Ascending aorta (tissue), 2 donors: ENCODE measurements around the gene DGKI. TPM values are rescaled to one million over a fixed set of nuclear protein-coding genes. Genes with fewer than 3 reads are reported as not detected.

Source experiments
- DNase-seq, 2 donors: peaks; one replicate each; pipeline ENCODE4 v3.0.0-alpha.2; 2019; ENCODE audit warnings: low spot score in 2 of 2
- H3K27ac ChIP-seq, 2 donors: fragments of 200-600 bp; sonication (generic); one replicate each; pipeline ENCODE4 v1.5.1; 2016 to 2017; ENCODE audit warnings: mild to moderate bottlenecking in 1 of 2
- H3K27me3 ChIP-seq: fragments of 200-600 bp; sonication (generic); one replicate; pipeline ENCODE4 v1.5.1; 2017
- H3K36me3 ChIP-seq, 2 donors: fragments of 200-600 bp; sonication (generic); one replicate each; pipeline ENCODE4 v1.5.1; 2016
- H3K4me1 ChIP-seq, 2 donors: fragments of 200-600 bp; sonication (generic); one replicate each; pipeline ENCODE4 v1.5.1; 2016 to 2017; ENCODE audit warnings: mild to moderate bottlenecking in 1 of 2
- H3K4me3 ChIP-seq, 2 donors: fragments of 200-600 bp; sonication (generic); one replicate each; pipeline ENCODE4 v1.5.1; 2016 to 2017; ENCODE audit warnings: mild to moderate bottlenecking in 1 of 2
- H3K9me3 ChIP-seq, 2 donors: fragments of 200-600 bp; sonication (generic); one replicate each; pipeline ENCODE4 v1.5.1; 2016
- CTCF ChIP-seq, 3 experiments: fragments of 200-600 bp in 2 of 3; fragments of 450-650 bp in 1 of 3; sonication (generic) in 2 of 3; IDR thresholded peaks; one replicate each; pipeline ENCODE4 v1.5.1; 2016 to 2019; ENCODE audit warnings: antibody characterized with exemption in 3 of 3, mild to moderate bottlenecking in 1 of 3, moderate library complexity in 1 of 3
- intact Hi-C: fragments of 100-400 bp; cut with DNase I; formaldehyde crosslinking; loops from one replicate; pipeline ENCODE4 v1.15.1; 2023
- total RNA-seq: library from RNA; depleted of rRNA; stranded (reverse); fragments of >200 nt; gene quantifications from one replicate; pipeline ENCODE4 v1.1.0, GENCODE V29; 2016

Gene DGKI
- total RNA-seq, 1 donor from 2014 or later: 13.4 TPM

DNA sequence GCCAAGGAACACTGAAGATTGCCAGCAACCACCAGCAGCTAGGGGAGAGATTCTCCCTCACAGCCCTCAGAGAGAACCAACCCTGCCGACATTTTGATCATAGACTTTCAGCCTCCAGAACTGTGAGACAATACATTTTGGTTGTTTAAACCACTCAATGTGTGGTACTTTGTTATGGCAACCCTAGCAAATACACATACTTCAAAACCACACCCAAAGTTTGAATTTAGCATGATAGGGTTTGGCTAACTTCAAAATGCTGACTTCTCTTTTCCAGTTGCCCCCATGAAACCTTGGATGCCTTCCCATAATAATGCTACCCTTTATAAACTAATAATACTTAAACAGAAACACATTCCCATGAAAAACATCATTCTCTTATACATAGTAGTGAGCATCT lies 149.8 kb downstream of the DGKI start:
- Histone ChIP-seq H3K9me3 (no peaks in the 10 kb centered on the region), H3K4me3 (no peak overlapping the region), H3K4me1 (peaks cover 0 to 5% of the 10 kb centered on the region in 2 donors), H3K27me3 (no peaks in the 10 kb centered on the region), H3K36me3 (no peaks in the 10 kb centered on the region), H3K27ac (no peak overlapping the region)
- TF ChIP-seq CTCF (IDR thresholded peaks at IDR 0.05): no peak
- no peak for DNase-seq
- intact Hi-C loops: no loop called here

DNA sequence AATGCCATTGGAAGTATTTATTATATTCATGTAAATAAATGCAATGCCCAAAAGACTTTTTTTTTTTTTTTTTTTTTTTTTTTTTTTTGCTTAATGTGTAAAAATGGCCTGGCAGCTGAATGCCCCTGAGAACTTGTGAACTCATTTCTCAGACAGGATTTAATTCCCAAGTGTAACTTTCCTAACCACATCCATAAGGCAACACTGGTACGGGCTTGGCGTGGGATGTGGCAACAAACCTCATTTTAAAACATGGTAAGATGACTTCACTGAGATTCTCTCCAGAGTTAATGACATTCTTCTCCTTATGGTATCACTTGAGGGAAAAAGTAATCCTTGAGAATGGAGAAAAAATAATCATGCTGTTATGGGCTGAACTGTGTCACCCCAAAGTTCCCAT lies 150.4 kb downstream of the DGKI start:
- Histone ChIP-seq H3K4me1 (peaks cover 0 to 5% of the 10 kb centered on the region in 2 donors), H3K36me3 (no peaks in the 10 kb centered on the region), H3K27ac (no peak overlapping the region), H3K4me3 (no peak overlapping the region), H3K9me3 (no peaks in the 10 kb centered on the region), H3K27me3 (no peaks in the 10 kb centered on the region)
- DNase-seq: no peak
- no peak for TF ChIP-seq CTCF (IDR thresholded peaks at IDR 0.05)
- intact Hi-C loops: no loop called here

- H3K4me3 ChIP-seq: no peak overlapping the region
- intact Hi-C loops: no loop called here
- TF ChIP-seq CTCF (IDR thresholded peaks at IDR 0.05): no peak
Observed at GRCh38 chr7:137695942-137696341, 150.8 kb downstream of the DGKI start.

GRCh38 chr7:137695494-137695893 lies 151.3 kb downstream of the DGKI start:
- no peak for TF ChIP-seq CTCF (IDR thresholded peaks at IDR 0.05)
- Histone ChIP-seq H3K9me3 (no peaks in the 10 kb centered on the region), H3K27ac (no peak overlapping the region), H3K4me1 (peaks cover 0 to 5% of the 10 kb centered on the region in 2 donors), H3K27me3 (no peaks in the 10 kb centered on the region), H3K36me3 (no peaks in the 10 kb centered on the region), H3K4me3 (no peak overlapping the region)
- no peak for DNase-seq
- intact Hi-C loops: no loop called here

More at GRCh38 chr7:137695942-137696341, 150.8 kb downstream of the DGKI start:
- no peak for DNase-seq
- peaks cover 0 to 5% of the 10 kb centered on the region in 2 donors for H3K4me1 ChIP-seq
- no peaks in the 10 kb centered on the region for H3K27me3 ChIP-seq
- no peaks in the 10 kb centered on the region for H3K36me3 ChIP-seq
- H3K27ac ChIP-seq: no peak overlapping the region
- no peaks in the 10 kb centered on the region for H3K9me3 ChIP-seq

DNA sequence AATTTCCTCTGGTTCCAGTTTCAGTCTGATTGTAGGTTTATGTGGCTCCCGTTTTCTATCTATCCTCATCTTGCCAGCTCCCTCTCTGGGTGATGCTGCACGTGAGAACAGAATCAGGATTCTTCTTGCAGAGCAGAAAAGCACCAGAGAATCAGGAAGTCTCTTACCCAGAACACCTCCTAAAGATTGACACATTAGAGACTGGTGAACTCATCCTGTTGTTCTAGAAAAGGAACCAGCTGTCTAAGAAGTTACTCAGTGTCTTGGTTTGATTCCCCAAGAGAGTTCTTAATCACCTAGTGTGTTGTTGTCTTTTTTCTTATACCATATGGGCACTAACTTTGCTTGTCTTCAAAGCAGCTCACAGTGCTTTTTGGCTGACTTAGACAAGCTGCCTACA lies 152.4 kb downstream of the DGKI start:
- intact Hi-C loops: no loop called here
- Histone ChIP-seq H3K27ac (no peak overlapping the region), H3K36me3 (no peaks in the 10 kb centered on the region), H3K4me1 (peaks cover 0 to 5% of the 10 kb centered on the region in 2 donors), H3K4me3 (no peak overlapping the region), H3K27me3 (no peaks in the 10 kb centered on the region), H3K9me3 (no peaks in the 10 kb centered on the region)
- DNase-seq: no peak
- no peak for TF ChIP-seq CTCF (IDR thresholded peaks at IDR 0.05)

GRCh38 chr7:137692399-137692798 lies 154.4 kb downstream of the DGKI start:
- DNase-seq: no peak
- Histone ChIP-seq H3K27me3 (no peaks in the 10 kb centered on the region), H3K9me3 (no peaks in the 10 kb centered on the region), H3K36me3 (no peaks in the 10 kb centered on the region), H3K27ac (no peak overlapping the region), H3K4me1 (peaks cover 0 to 5% of the 10 kb centered on the region in 2 donors), H3K4me3 (no peak overlapping the region)
- intact Hi-C loops: no loop called here
- TF ChIP-seq CTCF (IDR thresholded peaks at IDR 0.05): no peak
